Measurements from ENCODE around the gene POLR3B.

GRCh38 chr12:106329231-106329982 is 28.1 kb upstream of the POLR3B start:
- TF ChIP-seq ZNF274 (IDR thresholded peaks at IDR 0.05; ENCODE audit: low read depth, low read length) (no peak), SUZ12 (IDR thresholded peaks at IDR 0.05; ENCODE audit: extremely low read depth, insufficient read depth, insufficient read length) (no peak), YY1 (IDR thresholded peaks at IDR 0.05; ENCODE audit: insufficient read depth, insufficient read length) (no peak)

All from NT2/D1 (cell line).